GM21825 (cell line): ENCODE results near the gene P4HA2.

ENCODE experiments used
- ATAC-seq: cut with Tn5 transposase; IDR thresholded peaks from one replicate; pipeline ENCODE4 v1.9.1; 2021; ENCODE audit warnings: mild to moderate bottlenecking, moderate library complexity; ENCODE audit not compliant: unreplicated experiment

The P4HA2 gene

DNA sequence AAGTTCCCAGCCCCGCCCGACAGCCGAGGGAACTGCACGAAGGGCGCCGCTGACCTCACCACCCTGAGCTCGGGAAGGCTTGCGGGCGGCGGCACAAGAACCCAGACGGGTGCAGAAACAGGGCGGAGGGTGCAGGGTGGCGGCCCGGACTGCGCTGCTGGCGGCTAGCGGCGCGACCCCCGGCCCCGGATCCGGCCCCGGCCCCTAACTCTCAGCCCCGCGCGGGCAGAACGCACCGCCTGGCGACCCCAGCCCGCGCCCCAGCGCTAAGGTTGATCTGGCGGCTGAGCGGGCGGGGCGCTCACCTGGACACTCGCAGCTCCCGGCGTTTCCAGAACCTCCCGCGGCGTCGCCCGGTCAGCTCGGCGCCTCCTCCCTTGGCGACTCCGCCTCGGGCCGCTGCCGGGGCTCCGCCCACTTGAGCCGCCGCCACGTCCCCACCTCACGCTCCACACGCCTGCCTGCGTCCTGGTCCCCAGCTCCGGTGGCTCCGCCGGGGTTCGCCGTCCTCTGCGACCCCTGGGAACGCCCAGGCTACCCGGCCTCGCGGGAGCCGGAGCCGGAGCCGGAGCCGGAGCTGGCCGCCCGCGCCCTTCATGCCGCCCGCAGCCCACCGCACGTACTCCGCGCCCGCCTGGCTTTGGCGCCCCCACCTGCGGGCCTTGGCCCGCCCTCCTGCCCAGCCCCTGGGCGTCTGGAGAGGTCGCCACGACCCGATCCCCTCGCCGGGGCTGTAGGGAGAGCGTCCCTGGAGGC is at the start of gene P4HA2:
Gene P4HA2 (minus strand): TSS at position 369 of the 756 bp plus-strand sequence. CDS start 9,227 bp downstream, outside the sequence.
- peak; percentile 92 for ATAC-seq

DNA sequence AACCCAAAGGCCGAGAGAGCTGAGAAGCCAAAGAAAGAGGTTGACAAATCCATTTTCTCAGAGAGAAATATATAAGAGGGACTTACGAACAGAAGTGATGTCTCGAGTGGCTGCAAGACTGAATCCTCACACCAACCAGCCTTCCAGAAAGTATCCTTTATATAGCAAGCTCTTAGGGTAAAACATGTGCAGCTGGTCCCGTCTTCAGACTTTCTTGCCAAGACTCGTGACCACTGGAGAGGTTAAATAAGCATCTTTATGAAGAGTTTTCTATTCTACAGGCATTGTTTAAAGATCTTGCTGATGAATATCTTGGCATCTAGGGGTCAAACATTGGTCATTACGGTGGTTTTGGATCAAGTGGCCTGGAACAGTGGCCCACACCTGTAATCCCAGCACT is 49.6 kb upstream of the P4HA2 start:
- ATAC-seq = no peak

DNA sequence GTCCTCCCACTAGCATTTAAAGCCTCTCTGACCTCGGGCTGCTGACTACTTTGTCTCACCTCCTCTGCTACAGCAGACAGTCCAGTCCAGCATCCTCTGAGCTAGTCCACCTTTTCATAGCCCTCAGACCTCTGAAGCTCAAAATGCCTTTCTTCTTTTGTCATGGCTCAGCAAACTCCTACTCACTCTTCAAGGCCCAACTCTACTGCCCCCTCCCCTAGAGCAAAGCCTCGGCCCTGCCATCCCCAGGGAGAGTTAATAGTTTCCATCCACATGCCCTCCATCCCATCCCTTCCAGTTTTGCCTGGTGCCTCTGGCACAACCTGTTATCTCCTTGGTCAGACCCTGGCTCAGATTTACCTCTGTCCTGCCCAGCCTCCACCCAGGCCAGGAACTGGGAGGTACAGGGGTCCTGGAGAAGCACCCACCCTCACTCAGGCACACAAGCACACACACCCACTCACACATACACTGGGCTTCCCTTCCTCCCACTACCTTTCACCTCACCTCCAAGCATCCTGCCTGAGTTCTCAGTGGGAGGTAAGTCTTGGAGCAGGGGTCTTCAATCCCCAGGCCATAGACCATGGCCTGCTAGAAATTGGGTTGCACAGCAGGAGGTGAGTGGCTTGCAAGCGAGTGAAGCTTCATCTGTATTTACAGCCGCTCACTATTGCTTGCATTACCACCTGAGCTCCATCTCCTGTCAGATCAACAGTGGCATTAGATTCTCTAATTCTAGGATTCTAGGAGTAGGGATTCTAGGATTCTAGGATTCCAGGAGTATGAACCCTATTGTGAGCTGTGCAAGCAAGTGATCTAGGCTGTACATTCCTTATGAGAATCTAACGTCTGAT is 47.9 kb upstream of the P4HA2 start:
- no peak for ATAC-seq

DNA sequence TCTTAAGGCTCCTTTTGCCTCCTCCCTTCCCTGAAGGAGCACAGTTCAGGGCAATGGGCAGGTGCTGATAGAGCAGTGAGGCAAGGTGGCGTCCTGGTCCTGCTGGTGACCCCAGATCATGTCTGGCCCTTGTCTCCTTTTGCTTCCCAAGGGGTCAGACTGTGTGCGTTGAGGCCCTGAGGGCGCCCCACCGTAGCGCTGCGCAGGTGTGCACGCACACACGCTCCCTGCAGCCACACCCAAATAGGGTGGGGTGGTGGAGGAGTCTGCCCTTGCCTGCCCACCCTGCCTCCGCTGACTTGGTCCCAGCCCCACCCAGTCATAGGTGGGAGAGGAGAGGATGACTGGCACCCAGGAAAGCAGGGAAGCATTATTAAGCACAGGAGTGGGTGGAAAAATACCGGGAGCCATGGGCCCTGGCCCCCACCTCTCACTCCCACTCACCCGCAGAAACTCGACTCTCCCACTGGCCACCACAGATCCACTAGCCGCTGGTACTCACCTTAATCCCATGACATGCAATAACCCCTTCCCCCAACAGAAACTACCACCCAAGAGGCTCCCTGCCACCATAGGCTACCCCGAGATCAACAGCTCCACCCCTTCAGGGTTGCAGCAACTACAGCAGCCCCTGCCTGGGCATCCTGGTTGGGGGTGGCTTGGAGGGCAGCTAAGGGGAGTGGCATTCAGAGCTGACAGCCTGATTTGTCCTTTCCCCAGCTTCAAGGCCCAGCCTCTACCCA is 46.6 kb upstream of the P4HA2 start:
- ATAC-seq = no peak

DNA sequence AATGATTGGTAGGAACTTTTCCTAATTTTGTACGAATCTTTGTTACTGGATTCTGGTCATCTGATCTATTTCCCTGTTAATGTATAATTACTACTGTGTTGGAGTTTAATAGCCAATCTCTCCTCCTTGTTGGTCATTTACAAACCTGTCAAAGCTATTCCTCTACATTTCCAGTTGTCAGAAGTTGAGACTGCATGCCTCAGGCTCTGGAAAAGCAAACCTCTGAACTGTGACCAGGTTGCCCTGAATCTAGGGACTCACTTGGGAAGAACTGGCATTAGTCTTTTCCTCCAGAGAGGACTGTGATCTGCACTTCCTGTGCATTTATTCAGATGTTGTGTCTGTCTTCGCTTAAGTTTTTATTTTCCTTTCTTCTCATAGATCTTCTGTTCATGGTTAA is 46.0 kb upstream of the P4HA2 start:
- no peak for ATAC-seq

DNA sequence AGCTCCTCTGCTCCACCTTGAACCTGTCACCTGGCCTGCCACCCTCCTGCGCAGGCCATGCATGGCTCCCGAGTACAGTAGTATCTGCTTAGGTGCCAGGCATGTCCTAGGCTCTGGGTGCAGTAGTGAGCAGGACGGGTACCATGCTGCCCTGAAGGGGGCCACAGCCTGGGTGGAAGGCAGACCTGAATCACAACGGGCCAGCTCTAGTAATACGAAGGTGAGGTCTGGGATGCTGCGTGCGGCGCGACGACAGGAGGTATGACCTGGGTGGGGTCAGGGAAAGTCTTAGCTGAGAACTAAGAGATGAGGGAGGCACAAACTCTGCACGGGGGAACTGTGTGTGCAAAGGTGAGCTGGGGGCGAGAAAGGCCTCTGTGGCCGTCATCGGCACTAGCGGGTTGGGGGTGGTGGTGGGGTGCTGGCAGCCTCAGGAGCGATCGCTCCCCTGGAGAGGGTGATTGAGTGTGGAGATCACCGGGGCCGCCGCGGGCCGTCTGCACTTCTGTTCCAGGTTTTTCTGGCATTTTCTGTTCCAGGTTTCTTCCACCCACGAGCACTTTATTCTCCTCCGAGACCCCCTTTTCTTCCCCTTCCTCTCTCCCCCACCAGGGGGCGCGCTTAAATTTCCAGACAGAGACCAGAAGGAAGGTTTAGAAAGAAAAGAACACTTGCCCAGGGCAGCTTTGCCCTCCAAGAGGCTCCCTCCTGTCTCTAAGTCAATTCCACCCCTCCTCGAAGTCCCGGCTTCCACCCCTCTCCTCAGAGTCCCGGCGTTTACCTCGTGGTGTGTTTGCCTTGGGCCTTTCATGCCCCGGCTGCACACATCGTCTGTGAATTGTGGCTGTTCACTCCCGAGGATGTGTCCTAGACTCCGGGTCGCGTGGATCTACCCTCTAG is 44.9 kb upstream of the P4HA2 start:
- ATAC-seq = no peak

DNA sequence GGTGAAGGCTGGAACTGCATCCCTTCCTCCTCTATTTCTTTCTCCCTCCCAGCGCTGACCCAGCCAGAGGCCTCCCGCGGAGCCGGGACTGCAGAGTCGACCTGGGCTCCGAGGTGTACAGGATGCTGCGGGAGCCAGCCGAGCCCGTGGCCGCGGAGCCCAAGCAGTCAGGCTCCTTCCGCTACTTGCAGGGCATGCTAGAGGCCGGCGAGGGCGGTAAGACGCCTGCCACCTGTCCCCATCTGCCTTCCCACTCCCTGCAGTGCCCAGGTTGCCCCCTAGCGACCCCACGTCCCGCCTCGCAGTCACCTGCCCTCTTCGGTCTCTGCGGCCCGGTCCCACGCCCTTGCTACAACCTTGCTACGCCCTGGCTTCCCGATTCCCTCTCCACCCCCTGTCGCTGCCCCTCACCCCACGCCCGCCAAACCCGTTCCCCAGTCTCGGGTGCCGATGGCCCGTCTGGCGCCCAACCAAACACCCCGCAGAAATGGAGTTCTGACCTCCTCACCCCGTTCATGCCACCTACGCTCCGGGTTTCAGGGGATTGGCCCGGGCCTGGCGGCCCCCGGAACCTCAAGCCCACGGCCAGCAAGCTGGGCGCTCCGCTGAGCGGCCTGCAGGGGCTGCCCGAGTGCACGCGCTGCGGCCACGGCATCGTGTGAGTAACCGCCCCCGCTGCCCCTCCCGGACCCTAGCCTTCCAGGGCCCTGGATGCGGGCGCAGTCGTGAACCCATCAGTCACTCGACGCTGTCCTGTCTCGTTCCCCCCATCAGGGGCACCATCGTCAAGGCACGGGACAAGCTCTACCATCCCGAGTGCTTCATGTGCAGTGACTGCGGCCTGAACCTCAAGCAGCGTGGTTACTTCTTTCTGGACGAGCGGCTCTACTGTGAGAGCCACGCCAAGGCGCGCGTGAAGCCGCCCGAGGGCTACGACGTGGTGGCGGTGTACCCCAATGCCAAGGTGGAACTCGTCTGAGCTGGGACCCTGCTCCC is 43.9 kb upstream of the P4HA2 start:
- ATAC-seq = no peak

DNA sequence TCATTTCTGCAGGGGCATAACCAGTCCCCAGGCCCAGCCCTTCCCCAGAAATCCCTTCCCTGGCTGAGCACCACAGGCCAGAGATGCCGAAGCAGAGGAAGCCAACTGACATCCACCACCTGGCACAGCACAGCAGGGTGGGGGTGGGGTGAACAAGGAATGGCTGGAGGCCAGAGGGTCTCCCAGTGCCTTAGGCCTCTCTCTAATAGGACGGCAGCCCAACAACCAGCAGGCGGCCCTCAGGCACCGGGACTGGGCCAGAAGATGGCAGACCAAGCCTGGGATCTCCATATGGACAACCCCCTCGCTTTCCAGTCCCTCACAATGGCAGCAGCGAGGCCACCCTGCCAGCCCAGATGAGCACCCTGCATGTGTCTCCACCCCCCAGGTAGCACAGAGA is 43.1 kb upstream of the P4HA2 start:
- ATAC-seq = no peak

DNA sequence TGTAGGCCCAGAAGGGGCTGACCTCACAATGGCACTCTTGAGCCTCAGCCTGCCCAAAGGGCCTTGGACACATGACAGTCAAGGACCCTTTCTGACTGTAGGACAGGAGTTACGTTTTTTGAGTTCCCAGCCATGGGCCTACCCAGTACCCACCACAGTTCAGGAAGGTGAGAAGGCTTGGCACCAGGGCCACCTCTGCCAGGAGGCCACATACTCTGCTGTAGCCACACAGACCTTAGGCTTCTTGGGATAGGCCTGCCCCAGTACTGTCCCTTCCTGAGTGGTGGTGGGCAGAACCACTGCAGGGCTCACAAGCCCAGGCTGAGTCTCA is 42.6 kb upstream of the P4HA2 start:
- ATAC-seq = no peak

DNA sequence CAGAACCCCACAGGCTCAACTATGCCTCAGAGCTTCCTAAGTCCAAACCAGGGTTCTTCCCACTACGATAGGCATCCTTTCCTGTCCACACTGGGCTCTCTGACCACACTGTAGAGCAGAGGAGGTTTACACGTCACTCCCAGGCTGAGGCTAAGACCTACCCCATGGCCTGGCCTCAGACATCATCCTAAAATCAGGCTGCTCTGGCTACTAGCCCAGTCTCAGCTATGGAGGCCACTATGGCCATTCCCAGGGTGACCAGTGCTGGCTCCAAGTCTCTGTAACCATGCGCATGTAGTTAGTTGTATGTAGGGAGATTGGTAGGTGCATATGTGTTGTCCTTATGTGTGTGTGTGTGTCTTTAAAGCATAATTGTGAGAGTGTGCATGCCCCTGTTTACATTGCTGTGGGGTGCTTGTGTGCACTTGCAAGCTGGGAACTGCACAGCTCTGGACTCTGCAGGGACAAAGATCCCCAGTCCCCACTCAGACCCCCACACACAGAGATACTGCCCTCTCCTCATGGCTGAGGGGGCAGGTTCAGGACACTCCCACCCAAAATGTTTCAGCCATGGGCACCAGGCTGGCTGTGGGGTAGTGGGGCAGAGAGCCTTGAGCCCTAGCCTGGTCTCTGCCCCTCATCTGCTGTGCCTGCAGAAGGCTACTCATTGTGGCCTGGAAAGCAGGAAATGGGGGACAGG is 42.1 kb upstream of the P4HA2 start:
- no peak for ATAC-seq

DNA sequence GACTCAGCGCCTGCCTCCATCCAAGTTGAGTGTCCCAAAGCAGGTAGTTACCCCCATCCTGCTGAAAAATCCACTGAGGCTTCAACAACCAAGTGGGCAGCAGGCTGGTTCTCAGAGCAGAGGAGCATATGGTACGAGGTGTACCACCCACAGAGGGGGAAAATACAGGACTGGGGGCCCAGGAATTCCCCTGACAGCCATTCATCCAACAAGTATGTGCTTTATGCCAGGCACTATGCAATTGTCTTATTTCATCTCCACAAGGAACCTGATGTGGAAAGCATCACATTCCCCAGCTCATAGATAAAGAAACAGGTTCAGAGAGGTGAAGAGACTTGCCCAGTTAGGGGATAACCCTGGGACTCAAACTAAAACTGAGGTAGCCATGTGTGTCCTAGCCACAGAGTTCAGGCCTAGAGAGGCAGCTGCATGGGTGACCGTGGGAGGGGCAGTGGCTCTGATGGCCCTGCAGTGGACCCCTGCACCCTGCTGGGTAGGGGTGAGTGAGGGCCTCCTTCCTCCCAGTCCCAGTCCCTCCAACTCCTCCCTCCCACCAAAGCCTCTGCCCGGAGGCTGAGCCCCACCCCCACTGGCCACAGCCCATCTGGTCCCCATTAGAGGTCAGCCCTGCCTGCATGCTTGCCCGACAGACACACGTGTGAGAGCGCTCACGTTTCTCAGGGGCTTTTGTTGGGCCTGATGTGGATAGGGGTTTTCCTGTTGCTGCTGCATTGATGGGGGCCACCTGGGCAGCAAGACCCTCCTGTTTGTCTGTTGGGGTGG is 41.3 kb upstream of the P4HA2 start:
- ATAC-seq = peak; percentile 74

DNA sequence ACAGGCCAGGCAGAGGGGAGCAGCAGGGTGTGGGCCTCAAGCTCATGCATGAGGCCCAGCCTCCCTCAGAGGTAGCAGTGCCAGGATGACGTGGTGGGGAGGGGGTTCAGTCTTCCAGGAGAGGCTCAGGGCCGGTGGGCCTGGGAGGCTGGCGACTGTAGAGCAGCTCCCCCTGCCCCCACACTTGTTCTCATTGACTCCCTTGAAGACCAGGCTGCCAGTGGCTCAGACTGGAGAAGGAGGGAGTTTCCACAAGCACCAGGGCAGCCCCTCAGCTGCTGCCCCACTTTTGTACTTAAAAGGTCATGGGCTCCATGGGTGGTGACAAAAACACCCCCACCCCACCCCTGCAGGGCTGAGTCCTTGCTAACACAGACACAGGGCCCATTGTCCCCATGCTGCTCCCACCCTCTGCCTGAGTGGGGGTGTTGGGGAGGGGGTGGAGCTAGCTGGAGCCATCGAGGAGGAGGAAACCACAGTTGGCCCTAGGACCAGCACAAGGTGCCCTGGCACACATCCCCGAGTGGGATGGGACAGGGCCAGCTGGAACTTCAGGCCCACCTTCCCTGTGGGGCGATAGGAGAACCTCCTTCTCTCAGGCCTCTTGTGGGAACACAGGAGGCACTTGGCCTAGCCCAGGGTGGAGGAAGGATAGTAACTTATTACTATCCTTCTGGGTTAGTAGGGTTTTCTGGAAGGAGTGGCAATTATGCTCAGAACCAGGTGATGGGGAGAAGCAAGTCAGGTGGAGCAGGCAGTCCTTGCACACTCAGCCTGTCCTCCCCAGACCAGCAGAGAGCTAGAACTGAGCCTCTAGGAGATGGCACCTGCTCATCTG is 40.5 kb upstream of the P4HA2 start:
- peak; percentile 6 for ATAC-seq

DNA sequence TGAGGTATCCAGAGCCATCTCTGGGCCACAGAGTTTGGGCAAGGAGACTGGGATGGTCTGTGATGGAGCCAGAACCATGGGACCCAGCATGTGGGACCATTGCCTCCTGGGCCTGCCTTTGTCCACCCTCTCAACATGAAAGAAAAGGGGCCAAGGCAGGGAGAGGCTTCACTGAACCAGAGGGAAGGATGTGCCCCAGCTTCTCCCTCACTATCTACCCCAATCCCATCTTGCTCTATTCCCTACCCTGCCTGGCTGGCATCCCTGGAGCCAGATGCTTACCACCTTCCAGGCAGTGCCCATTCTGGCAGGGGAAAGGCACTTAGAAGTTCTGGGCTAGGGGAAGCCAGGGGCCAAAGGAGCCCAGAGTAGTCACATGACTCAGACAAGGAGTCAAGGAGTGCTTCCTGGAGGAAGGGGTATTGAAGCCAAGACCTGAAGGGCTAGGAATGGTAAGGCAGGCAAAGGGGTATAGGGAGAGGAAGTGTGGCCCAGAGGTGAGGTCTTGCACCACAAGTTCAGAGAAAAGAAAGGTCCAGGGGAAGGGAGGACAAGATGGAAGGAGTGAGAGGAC is 39.6 kb upstream of the P4HA2 start:
- ATAC-seq = no peak

DNA sequence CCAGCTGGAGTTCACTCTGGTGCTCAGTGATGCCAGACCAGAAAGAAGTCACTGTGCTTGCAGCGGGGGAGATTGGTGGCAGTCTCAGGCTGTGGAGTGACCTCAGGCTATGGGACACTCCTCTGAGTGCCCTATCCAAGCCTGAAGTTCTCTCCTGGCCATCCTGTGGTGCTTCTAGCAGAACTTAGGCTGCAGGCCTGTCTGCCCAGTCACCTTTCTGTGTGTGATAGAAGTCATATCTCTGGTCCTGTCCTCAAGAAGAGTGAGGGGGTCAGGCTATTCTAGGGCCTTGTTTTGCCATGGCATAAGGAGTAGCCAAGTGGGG is 39.1 kb upstream of the P4HA2 start:
- no peak for ATAC-seq

DNA sequence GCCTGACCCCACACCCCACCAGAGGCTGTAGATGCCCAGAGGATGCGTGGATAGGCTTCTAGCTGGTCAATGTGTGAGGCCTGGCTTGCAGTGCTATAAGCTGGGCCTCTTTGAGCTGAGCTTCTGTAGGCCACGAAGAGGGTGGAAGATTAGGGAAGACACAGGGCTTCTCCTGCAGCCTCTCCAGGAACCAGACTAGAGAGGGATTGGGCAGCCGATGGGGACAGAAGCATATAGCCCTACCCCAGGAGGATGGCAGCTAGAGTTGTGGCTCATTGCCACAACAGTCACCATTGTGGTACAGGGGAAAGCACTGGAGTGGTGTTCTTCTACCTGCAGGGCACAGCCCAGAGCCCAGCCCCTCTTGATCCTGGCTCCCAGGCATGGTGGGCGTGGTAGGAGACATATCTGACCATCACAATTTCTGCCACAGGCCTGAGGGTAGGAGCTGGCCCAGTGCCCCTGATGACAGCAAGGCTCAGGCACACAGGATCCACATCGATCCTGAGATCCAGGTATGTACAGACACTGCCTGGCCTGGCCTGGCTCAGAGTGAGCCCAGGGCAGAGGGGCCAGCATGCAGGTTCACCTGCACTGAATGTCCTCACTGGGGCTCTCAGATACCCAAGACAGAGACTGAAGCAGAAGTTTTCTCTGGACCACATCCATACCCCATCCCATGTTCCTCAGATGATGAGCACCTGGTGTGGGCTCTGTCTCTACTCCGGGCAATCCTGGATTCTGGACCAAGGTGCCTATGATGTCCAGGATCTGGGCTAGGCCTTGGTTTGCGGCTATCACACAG is 38.6 kb upstream of the P4HA2 start:
- ATAC-seq = no peak
